H1 (cell line): ENCODE data around the gene SUGT1.

Experiments
- CREB1 ChIP-seq: IDR thresholded peaks from 2 replicates; pipeline ENCODE4 v1.6.1; 2012; ENCODE audit warnings: inconsistent platforms
- CTBP2 ChIP-seq: IDR thresholded peaks from 2 replicates; pipeline ENCODE4 v1.7.0; 2011; ENCODE audit warnings: borderline replicate concordance, mild to moderate bottlenecking, moderate library complexity, mixed read lengths, low read length; ENCODE audit not compliant: insufficient read depth, insufficient read length
- CTCF ChIP-seq, 3 experiments: IDR thresholded peaks; 1 replicate in 2 of 3; 2 replicates in 1 of 3; pipeline versions ENCODE4 v1.5.1 to v1.6.1; 2011; ENCODE audit warnings: low read length in 3 of 3, mild to moderate bottlenecking in 3 of 3, inconsistent platforms in 2 of 3, low read depth in 1 of 3, moderate library complexity in 1 of 3; ENCODE audit not compliant: insufficient read depth in 1 of 3; ENCODE audit errors: control extremely low read depth in 1 of 3
- EZH2 ChIP-seq: fragments of 200-600 bp; sonication (generic); IDR thresholded peaks from 2 replicates; pipeline ENCODE4 v1.7.1; 2012; ENCODE audit warnings: low read depth, mild to moderate bottlenecking, moderate library complexity, low read length, inconsistent platforms; ENCODE audit not compliant: severe bottlenecking
- POLR2A ChIP-seq, 2 experiments: IDR thresholded peaks; 1 replicate in 1 of 2; 2 replicates in 1 of 2; pipeline ENCODE4 v1.6.1; 2011; ENCODE audit warnings: low read depth in 2 of 2, low read length in 2 of 2, mild to moderate bottlenecking in 2 of 2; ENCODE audit errors: control extremely low read depth in 1 of 2
- RAD21 ChIP-seq, 2 experiments: IDR thresholded peaks in 1 of 2; conservative IDR thresholded peaks in 1 of 2; 2 replicates each; pipeline ENCODE4 v1.6.1; 2011; ENCODE audit warnings: low read depth in 2 of 2, low read length in 2 of 2, improper control_type of control experiment in 1 of 2, inconsistent platforms in 1 of 2, mild to moderate bottlenecking in 1 of 2, moderate library complexity in 1 of 2
- SAP30 ChIP-seq: fragments of 300-600 bp; sonication (generic); IDR thresholded peaks from 2 replicates; pipeline ENCODE4 v1.7.1; 2012; ENCODE audit warnings: low read length, moderate library complexity, mild to moderate bottlenecking, inconsistent platforms; ENCODE audit not compliant: insufficient read depth, insufficient replicate concordance

- TF ChIP-seq EZH2 (no peak), CREB1 (no peak), POLR2A (IDR thresholded peaks at IDR 0.05; ENCODE audit: control extremely low read depth in 1 of 2, low read depth in 2 of 2, low read length in 2 of 2) (no peak), CTCF (IDR thresholded peaks at IDR 0.05; ENCODE audit: control extremely low read depth in 1 of 3, insufficient read depth in 1 of 3, low read depth in 1 of 3, low read length in 3 of 3) (no peak), RAD21 (IDR thresholded peaks at IDR 0.05 in 1 of 2, conservative IDR thresholded peaks at IDR 0.05 in 1 of 2; ENCODE audit: low read depth in 2 of 2, low read length in 2 of 2) (no peak), CTBP2 (no peak), SAP30 (no peak)
These were observed 73.6 kb downstream of the SUGT1 start for GRCh38 chr13:52726258-52726657.
